Mesodermal cell (in vitro differentiated cells): ENCODE data around the gene BTBD6.

ENCODE experiments used
- H3K27ac ChIP-seq: 2 replicates; pipeline ENCODE4 v1.7.0; 2013; ENCODE audit warnings: mild to moderate bottlenecking, low read depth, low read length, moderate library complexity; ENCODE audit not compliant: severe bottlenecking
- H3K36me3 ChIP-seq: 2 replicates; pipeline ENCODE4 v1.7.1; 2013; ENCODE audit warnings: mild to moderate bottlenecking, low read length, moderate library complexity; ENCODE audit not compliant: control insufficient read depth, insufficient read depth
- H3K4me1 ChIP-seq: one replicate; pipeline ENCODE4 v1.7.1; 2013; ENCODE audit warnings: mild to moderate bottlenecking, low read length; ENCODE audit not compliant: insufficient read depth, control insufficient read depth, poor library complexity, severe bottlenecking
- H3K4me3 ChIP-seq: 2 replicates; pipeline ENCODE4 v1.7.0; 2013; ENCODE audit warnings: low read length, control low read depth, mild to moderate bottlenecking; ENCODE audit not compliant: insufficient read depth, poor library complexity, severe bottlenecking; ENCODE audit errors: extremely low read depth
- H3K9me3 ChIP-seq: 2 replicates; pipeline ENCODE4 v1.7.1; 2013; ENCODE audit warnings: mild to moderate bottlenecking, low read length, moderate library complexity; ENCODE audit not compliant: control insufficient read depth
- WGBS, 2 experiments: methylation state at CpG; one replicate each; pipeline ENCODE4 v1.1.5; 2013; ENCODE audit warnings: missing lambda C conversion rate in 2 of 2; ENCODE audit not compliant: insufficient coverage in 2 of 2; 5-methylcytosine and 5-hydroxymethylcytosine counted together

BTBD6 gene

DNA sequence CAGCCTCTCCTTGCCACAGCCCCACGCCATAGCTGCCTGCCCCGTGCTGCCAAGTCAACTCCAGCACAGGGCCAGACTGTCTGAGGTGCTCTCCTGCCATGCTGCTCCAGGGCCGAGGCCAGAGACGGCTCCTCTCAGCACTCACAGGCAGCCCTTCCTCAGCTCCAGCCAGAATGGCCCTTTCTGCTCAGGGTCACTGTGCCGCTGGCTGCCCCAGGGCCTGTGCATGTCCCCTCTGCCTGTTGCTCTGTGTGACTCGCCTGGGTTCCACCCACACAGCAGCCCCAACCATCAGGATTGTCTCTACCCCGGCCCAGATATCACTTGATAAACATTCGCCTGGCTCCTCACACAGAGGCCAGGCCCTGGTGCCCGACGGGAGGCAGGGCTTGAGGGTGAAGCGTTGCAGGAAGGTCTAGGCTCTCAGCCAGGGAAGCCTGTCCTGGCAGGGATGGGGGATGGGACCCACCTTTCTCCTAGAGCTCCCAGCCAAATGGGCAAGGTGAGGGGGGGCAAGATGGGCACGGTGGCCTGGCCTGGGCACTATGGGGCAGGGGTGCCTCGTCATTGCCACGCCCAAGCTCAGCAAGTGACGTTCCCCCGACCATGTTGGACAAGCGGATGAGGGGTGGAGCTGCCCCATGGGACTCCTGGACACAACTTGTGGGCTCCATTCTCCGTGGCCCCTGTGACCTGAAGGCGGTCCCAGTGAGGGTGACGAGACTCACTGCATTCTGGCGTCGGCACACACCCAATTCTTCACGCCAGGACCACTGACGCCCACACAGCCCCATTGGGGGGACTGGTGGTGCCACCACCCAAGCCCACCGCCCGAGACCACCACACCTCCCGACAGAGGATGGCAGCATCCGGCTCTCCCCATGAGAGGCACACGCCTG, 27.4 kb upstream of the BTBD6 start:
- H3K4me3 ChIP-seq = no peak overlapping the region
- peaks cover 70% of the 10 kb centered on the region for H3K36me3 ChIP-seq
- no peak overlapping the region for H3K27ac ChIP-seq
- H3K4me1 ChIP-seq = no peaks in the 10 kb centered on the region
- no peaks in the 10 kb centered on the region for H3K9me3 ChIP-seq
- WGBS, 2 experiments = 95% methylated on average over 23 to 29 of the region's 29 CpGs

GRCh38 chr14:105221598-105222178, 26.6 kb upstream of the BTBD6 start:
- Histone ChIP-seq H3K4me3 (no peak overlapping the region), H3K4me1 (no peaks in the 10 kb centered on the region), H3K36me3 (peaks cover 78% of the 10 kb centered on the region), H3K9me3 (no peaks in the 10 kb centered on the region), H3K27ac (no peak overlapping the region)
- WGBS, 2 experiments = 97% methylated on average over 23 to 26 of the region's 27 CpGs

- H3K36me3 ChIP-seq = peaks cover 79% of the 10 kb centered on the region
- H3K4me1 ChIP-seq = no peaks in the 10 kb centered on the region
- no peak overlapping the region for H3K4me3 ChIP-seq
- no peaks in the 10 kb centered on the region for H3K9me3 ChIP-seq
- 95 to 96% methylated on average over 14 to 16 of the region's 16 CpGs for WGBS, 2 experiments
- no peak overlapping the region for H3K27ac ChIP-seq
Measured at GRCh38 chr14:105223260-105223659, 25.1 kb upstream of the BTBD6 start.

- Histone ChIP-seq H3K4me3 (no peak overlapping the region), H3K36me3 (peaks cover 74% of the 10 kb centered on the region), H3K27ac (no peak overlapping the region), H3K4me1 (no peaks in the 10 kb centered on the region), H3K9me3 (no peaks in the 10 kb centered on the region)
- WGBS, 2 experiments = 95 to 99% methylated on average over 14 to 15 of the region's 15 CpGs
Measured at GRCh38 chr14:105223770-105224544, 24.4 kb upstream of the BTBD6 start.

DNA sequence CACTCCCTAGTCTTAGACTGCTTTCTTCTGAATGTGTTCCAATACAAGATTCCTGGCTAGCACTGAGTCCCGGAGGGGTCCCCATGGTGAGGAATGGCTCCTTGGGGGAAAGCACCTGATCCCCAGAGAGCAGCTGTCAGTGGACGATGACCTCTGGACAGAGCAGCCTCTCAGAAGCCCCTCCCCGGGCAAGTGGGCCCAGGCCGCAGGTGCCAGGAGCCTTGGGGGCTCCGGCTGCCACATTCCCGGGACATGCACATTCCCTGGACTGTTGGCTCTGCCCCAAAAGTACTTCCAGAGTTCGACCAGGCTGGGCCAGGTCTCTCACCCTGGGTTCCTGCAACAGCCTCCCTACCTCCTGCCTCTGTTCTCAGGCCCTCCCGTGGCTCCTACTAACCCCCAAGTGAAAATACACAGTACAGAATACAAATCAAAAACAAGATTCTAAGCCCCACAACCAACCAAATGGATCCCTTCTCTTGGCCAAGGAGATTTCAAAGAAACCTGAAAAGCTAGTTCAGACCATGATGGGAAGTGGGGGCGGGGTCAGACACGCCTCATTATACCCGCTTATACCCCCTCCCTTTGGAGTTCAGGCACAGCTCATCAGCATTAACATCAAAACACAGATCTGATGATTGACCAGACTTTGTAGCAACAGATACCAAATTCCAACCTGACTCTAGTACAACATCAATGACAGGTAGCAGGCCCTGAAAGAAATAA, 23.3 kb upstream of the BTBD6 start:
- 92 to 94% methylated on average over 10 of the region's 11 CpGs for whole genome bisulfite sequencing, 2 experiments
- Histone ChIP-seq H3K4me1 (no peaks in the 10 kb centered on the region), H3K36me3 (peaks cover 65% of the 10 kb centered on the region), H3K4me3 (no peak overlapping the region), H3K9me3 (no peaks in the 10 kb centered on the region), H3K27ac (no peak overlapping the region)

DNA sequence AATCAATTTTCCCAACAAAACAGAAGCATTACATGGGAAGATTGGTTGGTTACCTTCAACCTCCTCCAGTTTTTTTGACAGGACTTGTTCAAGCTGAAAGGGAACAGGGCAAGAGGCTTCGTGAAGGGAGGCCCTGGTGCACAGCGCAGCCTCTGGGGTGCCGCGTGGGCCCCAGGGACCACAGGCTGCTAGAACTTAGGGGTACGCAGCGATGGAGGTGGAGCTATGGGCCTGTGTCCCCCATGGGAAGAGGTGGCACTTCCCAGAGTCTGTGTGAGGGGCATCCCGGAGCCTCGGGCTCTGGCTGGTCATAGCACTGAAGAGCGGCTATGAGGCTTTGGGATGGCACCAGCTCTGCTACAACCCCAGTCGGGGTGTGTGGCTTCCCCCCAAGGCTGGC, 22.1 kb upstream of the BTBD6 start:
- peaks cover 53% of the 10 kb centered on the region for H3K36me3 ChIP-seq
- WGBS, 2 experiments = 93 to 97% methylated on average over 9 to 10 of the region's 10 CpGs
- H3K27ac ChIP-seq = no peak overlapping the region
- no peaks in the 10 kb centered on the region for H3K9me3 ChIP-seq
- no peaks in the 10 kb centered on the region for H3K4me1 ChIP-seq
- H3K4me3 ChIP-seq = no peak overlapping the region

GRCh38 chr14:105227346-105227745, 21.0 kb upstream of the BTBD6 start:
- 93 to 97% methylated on average over 6 to 7 of the region's 14 CpGs for WGBS, 2 experiments
- H3K4me3 ChIP-seq = no peak overlapping the region
- H3K36me3 ChIP-seq = peaks cover 46% of the 10 kb centered on the region
- no peak overlapping the region for H3K27ac ChIP-seq
- no peaks in the 10 kb centered on the region for H3K4me1 ChIP-seq
- H3K9me3 ChIP-seq = no peaks in the 10 kb centered on the region

GRCh38 chr14:105228562-105228961, 19.8 kb upstream of the BTBD6 start:
- WGBS, 2 experiments = 91 to 96% methylated on average over 17 of the region's 17 CpGs
- Histone ChIP-seq H3K4me1 (no peaks in the 10 kb centered on the region), H3K36me3 (peaks cover 38% of the 10 kb centered on the region), H3K27ac (no peak overlapping the region), H3K4me3 (no peak overlapping the region), H3K9me3 (no peaks in the 10 kb centered on the region)

GRCh38 chr14:105229099-105229655, 19.2 kb upstream of the BTBD6 start:
- WGBS, 2 experiments = 95 to 96% methylated on average over 11 of the region's 18 CpGs
- H3K4me3 ChIP-seq = no peak overlapping the region
- H3K9me3 ChIP-seq = no peaks in the 10 kb centered on the region
- H3K4me1 ChIP-seq = no peaks in the 10 kb centered on the region
- H3K27ac ChIP-seq = no peak overlapping the region
- H3K36me3 ChIP-seq = peaks cover 32% of the 10 kb centered on the region
